TTC549 (cell line): ENCODE measurements around the gene ZNF581.

Experiments used
- FAIRE-seq: peaks from 2 replicates; lab custom pipeline; 2012; peaks lifted over from hg19 to GRCh38; lab: Jason Lieb, UNC

Gene ZNF581, protein sequence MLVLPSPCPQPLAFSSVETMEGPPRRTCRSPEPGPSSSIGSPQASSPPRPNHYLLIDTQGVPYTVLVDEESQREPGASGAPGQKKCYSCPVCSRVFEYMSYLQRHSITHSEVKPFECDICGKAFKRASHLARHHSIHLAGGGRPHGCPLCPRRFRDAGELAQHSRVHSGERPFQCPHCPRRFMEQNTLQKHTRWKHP

DNA sequence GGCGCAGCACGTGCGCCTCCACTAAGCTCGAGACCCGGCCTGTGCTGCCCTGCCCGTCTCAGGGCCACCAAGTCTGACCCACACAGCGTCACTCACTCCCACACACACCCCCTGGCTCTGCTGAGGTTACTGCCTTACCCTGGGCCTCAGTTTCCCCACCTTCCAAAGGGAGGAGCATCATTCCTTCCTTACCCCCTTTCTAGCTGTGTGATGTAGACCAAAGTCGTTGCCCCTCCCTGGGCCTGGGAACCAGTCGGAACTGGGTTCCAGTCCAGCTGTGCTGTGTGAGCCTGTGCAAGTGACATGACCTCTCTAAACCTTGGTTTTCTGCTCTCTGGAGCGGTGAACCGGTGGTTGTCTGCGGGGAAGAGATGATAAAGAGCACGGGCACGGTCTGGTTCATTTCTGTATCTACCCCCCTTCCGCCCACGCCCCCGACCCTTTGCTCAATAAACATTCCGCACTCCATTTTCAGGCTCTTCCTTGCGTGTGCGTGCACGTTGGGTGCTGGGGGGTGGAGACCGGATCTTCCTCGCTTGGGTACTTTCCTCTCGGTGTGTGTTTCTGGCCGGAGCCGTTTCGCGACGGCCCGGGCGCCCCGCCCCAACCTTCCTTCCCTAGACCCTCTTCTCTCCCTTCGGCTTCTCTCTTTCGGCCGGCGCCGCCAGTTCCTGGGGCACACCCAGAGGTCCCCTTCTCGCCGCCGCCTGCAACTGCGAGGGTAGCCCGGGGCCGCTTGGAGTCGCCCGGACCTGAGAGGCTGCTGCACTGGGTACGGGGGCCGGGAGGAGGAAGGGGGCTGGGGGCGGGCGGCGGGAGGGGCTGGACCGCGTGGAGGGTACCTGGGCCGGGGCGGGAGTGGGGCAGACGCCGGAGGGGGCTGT, at the start of gene ZNF581:
Gene ZNF581, plus strand, starts transcription at position 647 of the 884 bp plus-strand sequence. CDS start 923 bp downstream, outside the sequence.
- no peak for FAIRE-seq

DNA sequence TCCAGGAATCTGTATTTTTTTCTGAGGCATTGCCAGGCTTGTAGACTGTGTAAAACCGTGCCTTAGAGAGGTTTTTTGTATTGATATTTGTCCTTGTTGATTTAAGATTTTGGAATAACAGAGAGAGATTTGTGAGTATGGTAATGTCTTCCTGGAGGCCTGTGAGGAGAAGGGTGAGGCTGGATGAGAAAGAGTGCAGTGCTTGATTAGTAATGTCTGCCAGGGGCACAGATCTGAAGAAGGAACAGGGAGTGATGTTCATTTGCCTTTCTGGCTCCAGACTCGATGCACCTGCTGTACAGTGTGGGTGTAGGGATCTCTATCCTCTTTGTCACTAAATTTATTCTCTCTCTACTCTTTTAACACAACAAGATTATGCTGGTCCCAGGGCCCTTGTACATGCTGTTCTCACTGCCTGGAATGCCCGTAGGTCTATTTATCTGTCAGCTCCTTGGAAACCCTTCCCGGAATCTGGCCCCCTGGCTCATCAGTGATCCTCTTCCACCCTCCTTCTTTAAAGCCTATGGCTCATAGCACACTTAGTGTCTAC, 48.4 kb upstream of the ZNF581 start:
- FAIRE-seq: no peak

DNA sequence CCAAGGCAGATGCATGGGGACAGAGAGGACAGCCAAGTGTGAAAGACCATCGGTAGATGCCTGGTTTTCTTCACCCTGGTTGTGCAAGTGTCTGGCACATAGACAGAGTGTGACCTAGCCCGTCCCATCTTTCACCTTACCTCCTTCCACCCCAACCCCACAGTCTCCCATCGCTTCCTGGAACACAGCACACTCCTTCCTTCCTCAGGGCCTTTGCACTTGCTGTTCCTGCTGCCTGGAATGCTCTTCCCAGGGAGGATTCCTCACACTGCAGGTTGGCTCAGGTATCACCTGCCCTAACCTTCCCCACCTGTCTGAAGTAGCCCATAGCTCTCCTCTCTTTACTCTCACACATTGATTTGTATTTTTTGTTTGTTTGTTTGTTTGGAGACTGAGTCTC, 47.1 kb upstream of the ZNF581 start:
- FAIRE-seq: no peak

DNA sequence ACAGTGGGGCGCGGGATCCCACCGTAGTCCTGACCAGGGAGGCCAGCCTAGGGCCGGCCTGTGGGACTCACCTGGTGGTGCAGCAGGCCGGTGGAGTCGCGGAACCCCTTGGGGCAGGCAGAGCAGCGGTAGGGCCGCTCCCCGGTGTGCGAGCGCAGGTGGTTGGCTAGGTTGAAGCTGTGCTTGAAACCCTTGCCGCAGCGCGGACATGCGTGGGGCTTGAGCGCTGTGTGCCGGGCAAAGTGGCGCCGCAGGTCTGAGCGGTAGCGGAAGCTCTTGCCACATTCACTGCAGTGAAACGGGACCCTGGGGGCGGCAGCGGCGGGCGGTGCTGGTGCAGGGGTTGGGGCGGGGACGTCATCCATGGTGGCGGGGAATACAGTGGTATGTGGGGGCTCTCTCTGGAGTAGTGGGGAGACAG, 45.9 kb upstream of the ZNF581 start:
- FAIRE-seq: no peak

DNA sequence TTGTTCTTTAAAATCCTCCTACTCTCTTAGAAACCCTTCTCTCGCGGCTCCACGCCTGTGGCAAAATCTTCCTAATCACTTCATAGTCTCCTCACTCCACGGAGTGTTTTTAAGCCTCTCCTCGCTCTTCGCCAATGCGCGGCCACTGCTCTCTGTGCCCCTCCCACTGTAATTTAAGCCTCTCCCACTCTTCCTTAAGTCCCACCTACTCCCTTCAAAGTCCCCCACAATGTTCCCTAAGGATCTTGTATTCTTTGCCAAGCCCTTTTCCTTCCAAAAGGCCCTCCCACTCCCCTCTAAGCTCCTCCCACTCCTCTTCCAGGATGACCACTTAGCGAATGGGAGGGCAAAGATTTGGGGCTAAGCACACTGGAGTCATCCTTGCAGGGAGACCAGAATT, 45.4 kb upstream of the ZNF581 start:
- FAIRE-seq: no peak

DNA sequence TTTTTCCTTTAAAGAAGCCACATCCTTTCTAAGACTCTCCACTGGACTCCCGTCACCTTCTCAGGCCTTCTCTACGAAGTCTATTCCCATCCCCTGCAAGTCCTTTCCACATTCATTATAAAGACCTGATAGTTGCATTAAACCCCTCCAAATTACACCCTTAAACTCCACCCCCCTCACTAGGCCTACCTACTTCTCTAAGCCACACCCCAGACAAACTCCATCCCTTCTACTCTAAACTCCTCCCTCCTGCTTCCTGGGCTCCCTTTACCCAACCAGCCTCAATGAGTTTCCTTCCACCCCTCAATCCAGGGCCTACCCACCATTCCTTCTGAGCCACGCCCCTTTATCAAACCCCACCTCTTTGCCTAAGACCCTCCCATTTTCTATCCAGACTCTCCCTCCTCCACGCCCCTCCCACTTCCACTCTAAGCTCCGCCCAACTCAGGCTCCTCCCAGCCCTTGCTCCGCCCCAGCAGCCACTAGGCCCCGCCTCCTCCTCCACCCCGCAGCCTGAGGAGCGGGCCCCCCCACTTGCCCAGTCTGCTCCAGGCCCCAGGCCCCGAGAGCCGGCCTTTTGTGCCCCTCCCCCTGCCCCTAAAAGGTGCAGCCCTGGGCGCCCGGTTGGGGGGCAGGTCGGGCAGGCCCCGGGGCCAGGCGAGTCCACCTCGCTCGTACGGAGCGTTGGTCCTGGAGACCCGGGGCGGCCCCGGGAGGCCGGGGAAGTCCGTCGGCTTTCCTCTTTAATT, 44.6 kb upstream of the ZNF581 start:
- peak; percentile 71 for FAIRE-seq

DNA sequence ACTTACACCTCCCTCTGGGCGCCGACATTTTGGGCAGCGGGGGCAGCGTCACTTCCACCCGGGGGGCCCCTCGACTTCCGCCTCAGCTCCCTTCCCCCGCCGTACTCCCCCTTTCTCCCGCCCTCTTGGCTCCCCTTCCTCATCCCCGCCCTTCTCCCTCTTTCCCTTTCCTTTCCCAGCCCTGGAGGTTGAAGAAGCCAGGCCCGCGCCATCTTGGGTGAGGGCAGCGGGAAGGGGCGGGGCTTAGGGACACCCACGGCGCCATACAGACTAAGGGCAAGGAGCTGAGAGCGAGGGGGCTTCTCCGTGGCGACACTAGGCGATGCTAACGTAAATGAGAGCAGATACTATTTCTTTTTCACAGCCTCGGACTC, 44.0 kb upstream of the ZNF581 start, which contains the start of gene FIZ1:
Gene FIZ1, minus strand, starts transcription at position 50 of the 374 bp plus-strand sequence. CDS start 1,652 bp downstream, outside the sequence.
- peak; percentile 80 for FAIRE-seq

DNA sequence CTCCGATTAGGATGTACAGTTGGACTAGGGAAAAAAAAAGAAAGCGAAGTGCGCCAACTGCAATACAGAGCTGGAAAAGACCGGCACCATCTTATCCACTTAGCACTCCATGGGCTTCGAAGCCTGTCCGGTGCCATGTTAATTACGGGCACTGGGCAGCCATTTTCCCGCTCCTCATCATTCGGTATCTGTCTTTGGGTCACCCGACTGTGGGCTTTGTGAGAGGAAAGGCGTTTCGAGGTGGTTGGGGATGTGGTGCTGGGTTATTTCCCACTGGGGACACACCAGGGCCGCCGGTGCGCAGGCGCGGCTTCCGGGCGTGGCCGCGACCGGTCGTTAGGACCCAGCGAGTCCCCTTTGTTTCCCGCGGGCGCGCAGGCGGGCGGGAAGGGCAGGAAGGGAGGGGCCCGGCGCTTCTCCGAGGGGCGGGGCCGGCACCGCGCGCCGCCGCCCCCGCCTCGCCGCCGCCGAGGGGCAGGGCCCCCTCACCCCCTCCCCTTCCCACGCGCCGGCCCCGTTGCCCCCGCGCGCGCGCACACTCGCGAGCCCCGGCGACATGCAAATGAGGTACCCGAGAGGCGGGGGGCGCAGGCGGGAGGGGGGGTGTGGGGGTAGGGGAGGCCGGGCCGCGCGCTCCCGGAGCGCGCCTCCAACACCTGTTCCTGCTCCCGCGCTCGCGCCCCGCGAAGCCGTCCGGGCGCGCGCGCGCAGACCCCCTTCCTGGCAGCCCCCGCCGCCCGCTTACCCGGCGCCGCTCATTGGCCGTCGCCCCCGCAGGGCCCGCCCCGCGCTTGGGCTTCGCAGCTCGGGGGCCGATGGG, 43.4 kb upstream of the ZNF581 start, which contains the start of gene ZNF524:
Gene ZNF524, plus strand, starts transcription at position 447 of the 820 bp plus-strand sequence. CDS start 1,825 bp downstream, outside the sequence.
- no peak for FAIRE-seq

DNA sequence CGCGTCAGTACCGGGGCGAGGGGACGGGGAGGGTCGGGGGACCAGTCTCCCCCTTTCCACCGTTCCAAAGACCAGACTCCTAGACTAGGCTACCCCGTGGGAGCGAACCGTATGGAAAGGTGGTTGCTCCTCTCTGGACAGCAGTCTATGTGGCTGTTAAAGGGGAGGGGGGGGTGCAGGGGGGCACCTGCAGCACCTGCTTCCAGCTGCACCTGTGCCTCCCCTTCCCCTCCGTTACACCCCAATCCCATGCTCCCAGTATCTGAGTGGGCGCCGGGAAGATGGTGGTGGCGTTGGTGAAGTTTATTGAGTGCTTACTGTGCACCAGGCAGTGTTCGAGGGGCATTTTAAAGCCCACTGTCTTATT, 42.8 kb upstream of the ZNF581 start:
- FAIRE-seq: no peak

DNA sequence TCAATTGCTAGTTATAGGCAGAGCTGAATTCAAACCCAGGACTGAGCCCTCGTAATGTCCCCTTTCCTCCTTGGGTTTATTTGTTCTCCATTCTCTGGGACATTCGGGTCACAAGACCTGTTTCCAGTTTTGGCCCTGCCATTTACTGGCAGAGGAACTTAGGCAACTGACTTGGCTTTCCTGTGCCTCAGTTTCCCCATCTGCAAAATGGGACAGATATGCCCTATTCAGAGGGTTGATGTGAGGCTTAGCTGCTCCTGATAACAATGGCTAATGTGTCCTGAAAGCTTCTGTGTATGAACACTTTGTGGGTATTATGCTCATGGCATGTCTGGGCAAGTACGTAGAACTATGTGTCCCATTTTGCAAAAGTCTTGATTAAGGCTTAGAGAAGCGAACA, 42.4 kb upstream of the ZNF581 start:
- FAIRE-seq: no peak

DNA sequence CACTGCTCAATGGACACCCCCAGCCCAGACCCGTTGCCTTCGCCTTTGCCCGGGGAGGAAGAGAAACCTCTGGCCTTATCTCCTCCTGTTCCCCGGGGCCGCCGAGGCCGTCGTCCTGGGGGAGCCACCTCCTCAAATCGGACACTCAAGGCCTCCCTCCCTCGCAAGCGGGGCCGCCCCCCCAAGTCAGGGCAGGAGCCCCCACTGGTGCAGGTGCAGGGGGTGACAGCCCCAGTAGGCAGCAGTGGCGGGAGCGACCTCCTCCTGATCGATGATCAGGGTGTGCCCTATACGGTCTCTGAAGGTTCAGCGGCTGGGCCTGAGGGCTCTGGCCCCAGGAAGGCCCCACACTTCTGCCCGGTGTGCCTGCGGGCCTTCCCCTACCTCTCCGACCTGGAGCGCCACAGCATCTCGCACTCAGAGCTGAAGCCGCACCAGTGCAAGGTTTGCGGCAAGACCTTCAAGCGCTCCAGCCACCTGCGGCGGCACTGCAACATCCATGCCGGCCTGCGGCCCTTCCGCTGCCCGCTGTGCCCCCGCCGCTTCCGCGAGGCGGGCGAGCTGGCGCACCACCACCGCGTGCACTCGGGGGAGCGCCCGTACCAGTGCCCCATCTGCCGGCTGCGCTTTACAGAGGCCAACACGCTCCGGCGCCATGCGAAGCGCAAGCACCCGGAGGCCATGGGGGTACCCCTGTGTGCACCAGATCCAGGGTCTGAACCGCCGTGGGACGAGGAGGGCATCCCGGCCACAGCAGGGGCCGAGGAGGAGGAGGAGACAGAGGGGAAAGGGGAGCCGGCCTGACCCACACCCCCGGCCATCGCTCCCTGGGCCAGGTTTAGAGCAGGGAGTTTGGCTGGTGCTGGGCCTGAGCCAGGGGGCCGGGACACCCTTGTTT, 41.1 kb upstream of the ZNF581 start:
- no peak for FAIRE-seq

DNA sequence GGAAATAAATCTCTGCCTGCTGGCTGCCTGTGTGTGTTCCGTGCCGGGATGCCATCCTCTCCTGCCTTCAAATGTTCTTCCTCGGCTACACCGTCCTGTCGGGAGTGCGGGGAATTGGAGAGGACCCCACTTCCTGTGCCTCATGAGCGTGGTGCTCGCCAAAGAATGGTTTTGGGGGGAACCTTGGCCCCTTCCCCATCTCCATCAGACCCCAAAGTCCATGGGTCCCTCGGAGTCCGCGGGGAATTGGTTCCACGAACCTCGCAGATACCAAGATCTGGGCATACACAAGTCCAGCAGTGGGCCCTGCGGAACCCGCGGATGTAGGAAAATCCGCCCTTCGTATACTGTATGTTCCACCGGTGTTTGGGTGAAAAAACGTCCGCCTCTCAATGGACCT, 40.3 kb upstream of the ZNF581 start:
- no peak for FAIRE-seq

DNA sequence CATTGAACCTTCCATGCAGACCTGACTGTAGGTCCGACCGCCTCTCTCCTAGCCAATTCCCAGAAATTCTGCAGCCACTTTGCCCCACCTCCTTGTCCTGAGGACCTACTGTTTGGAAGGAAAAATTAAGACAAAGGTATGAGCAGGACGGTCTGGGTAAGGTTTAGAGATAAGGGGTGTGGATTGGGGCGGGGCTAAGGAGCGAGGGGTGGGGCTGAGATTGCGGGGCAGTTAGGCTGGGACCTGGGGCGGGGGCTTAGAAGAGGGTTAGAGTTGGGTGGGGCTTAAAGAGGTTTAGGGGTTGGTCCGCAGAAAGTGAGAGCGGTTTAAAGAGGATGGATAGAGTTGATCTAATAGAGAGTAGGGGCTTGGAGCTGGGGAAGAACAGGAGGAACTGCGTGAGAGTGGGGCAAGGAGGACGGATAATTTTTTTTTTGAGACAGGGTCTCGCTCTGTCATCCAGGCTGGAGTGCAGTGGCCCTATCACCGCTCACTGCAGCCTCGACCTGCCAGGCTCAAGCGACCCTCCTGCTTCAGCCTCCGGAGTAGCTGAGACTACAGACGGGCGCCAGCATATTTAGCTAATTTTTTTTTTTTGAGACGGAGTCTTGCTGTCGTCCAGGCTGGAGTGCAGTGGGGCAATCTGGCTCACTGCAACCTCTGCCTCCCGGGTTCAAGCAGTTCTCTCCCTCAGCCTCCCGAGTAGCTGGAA, 39.7 kb upstream of the ZNF581 start:
- no peak for FAIRE-seq

DNA sequence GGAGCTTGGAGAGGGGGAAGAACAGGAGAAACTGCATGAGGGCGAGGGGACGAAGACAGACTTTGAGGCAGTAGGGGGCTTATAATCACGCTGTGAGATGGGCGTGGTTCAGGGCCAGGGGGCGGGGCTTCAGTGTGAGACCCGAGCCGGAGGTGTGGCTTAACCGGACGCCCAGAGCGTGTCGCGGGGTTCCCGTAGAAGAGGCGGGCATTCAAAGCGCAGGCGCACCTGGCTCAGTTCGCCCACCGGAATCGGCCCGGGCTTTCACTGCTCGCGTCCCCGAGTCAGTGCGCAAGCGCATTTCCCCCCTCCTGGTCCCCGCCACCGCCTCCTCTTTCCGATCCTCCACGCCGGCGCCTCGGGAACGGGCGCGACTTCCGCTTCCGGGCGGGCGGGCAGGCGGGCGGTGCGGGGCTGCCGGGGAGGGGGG, 38.2 kb upstream of the ZNF581 start:
- peak; percentile 52 for FAIRE-seq

DNA sequence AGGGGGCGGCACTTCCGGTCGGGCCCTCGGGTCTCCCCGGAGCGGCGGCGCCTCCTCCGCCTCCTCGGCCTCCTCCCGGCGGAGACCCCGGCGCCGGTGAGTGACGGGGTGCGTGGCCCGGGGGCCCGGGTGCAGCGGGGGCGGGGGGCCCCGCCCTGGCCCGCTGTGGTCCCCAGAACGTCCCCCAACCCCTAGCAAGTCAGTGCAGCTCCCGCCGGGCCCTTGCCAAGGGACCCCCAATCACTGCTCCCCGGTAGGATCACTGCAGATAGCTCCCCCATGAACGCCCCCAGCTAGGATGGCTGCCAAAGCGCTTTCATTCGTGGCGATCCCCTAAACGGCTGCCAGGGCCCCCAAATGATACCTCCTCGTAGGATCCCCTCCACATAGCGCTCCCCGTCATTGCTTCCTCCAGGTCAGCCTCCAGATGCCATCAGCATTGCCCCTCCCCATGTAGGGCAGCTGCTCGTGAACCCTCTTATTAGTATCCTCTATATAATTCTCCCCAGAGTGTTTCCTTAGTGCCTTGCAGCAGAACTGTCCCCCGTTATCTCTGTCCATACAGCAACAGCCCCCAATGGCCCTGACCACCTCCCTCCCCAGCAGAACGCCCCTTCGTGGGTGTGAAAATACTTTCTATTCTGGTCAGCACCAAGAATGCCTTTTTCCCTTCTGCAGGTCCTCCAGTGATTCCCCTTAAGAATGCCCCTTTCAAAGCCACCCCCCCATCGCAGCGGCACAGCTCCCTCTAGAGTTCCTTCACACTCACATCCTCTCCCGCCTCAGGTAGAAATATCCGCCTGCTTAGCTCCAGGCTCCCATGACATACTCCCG, 37.6 kb upstream of the ZNF581 start, which contains the start of gene ZNF865:
Gene ZNF865, plus strand, starts transcription at position 11 of the 834 bp plus-strand sequence. CDS start 7,972 bp downstream, outside the sequence.
- no peak for FAIRE-seq

DNA sequence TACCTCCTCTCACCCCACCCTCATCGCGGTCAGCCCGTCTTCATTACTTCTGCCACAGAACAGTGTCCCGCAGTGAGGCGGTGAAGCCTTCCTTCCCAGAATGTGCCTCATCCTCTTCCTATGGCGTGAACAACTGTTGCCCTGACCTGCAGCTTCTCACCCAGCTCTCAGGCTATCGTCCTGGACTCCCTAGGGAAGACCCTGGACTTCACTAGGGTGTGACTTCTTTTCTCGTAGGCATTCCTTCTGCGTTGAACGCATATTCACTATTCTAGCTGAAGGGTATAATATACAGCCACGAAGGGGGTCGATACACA, 37.0 kb upstream of the ZNF581 start:
- no peak for FAIRE-seq

DNA sequence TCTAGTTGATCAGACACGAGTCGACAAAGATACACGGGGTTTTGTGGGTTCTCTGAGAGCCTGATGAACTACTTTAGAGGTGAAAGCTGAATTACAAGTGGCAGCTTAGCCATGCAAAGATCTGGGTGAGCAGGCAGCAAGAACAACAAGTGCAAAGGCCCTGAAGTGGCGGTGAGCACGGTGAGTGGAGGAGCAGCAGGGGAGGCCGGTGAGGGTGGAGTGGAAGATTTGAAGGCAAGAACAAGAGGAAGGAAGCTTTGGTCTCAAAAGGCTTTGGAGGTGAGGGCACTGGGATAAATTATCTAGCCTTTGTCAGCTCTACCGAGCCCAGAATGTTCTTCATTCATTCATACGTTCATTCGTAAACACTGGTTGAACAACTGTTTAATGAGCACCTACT, 36.6 kb upstream of the ZNF581 start:
- FAIRE-seq: no peak

DNA sequence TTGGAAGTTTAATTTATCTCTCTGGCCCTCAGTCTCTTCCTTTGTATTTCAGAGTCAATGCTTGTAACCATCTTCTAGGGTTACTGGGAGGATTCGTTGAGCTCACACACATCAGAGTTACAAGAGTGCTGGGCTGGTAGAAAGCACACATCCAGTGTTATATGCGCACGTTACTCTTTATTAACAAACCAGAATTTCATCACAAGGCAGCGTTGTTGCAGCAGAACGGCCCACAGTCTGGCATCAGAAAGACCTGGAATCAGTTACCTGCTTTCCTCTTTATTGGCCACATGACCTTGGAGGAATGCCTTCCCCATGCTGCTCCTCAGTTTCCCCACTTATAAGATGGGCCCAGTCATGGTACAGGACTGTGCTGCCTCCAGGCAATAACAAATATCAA, 34.1 kb upstream of the ZNF581 start:
- no peak for FAIRE-seq
